A549 (cell line): Measurements from ENCODE around the gene AMIGO3.
"Not testable (repeated sequence)": the region's sequence is repeated elsewhere in the genome, so short reads cannot be mapped to it uniquely, and the experiment has no call there.

Experiments used
- CTCF ChIP-seq: fragments of >200 bp; sonication (Bioruptor Twin); formaldehyde crosslinking; IDR thresholded peaks from 3 replicates; pipeline ENCODE4 v1.5.1; 2016
- EP300 ChIP-seq, 2 experiments: fragments of >200 bp; sonication (Bioruptor Twin); formaldehyde crosslinking; IDR thresholded peaks; 2 replicates in 1 of 2; 3 replicates in 1 of 2; pipeline ENCODE4 v1.6.1; 2016 to 2017
- HDAC2 ChIP-seq: fragments of 200-600 bp; sonication (generic); IDR thresholded peaks from 2 replicates; pipeline ENCODE4 v1.6.1; 2016
- MYC ChIP-seq: IDR thresholded peaks from 2 replicates; pipeline ENCODE4 v1.6.1; 2012; ENCODE audit warnings: mild to moderate bottlenecking, inconsistent platforms, low read length, improper control_type of control experiment, borderline replicate concordance
- RFX5 ChIP-seq: fragments of 450-650 bp; IDR thresholded peaks from 2 replicates; pipeline ENCODE4 v1.7.1; 2014; ENCODE audit warnings: antibody characterized with exemption, mild to moderate bottlenecking, moderate library complexity

DNA sequence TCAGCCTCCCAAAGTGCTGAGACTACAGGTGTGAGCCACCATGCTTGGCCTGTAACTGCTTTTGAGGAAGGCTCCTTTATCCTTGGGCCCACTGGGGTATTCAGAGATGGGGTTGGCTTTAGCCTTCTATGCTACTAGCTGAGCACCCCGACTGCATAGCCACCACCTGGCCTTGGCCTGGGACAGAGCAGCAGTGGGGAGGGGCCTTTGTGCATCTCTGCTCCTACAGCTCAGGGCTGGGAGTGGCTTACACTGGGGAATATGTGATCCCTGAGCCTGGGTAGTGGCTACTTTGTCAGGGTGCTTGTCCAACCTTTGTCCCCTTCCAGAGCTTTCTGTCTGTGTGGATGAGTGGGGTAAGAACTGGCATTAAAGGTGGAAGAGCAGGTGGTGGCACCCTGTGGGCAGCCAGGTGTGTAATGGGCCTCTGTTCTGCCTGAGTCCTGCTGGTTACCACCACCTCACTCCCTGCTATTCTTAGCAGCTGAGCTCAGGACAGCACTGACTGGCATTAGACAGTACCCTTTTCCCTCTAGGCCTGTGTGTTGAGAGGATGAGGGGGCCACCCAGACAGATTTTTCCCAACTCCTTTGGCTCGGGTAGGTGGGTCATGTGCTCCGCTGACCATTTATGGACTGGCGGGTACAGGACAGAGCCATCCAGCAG, 24.0 kb downstream of the AMIGO3 start:
- not testable (repeated sequence) for TF ChIP-seq EP300 (IDR thresholded peaks at IDR 0.05); CTCF; MYC; RFX5; HDAC2
